ENCODE data around the gene ACYP2. TPM values are rescaled to one million over a fixed set of nuclear protein-coding genes. Genes with fewer than 3 reads are reported as not detected.
"Not testable (repeated sequence)": the region's sequence is repeated elsewhere in the genome, so short reads cannot be mapped to it uniquely, and the experiment has no call there.

Gene ACYP2
- total and polyA plus RNA-seq, 12 donors: 36.9 to 101 (median 53.1) TPM

DNA sequence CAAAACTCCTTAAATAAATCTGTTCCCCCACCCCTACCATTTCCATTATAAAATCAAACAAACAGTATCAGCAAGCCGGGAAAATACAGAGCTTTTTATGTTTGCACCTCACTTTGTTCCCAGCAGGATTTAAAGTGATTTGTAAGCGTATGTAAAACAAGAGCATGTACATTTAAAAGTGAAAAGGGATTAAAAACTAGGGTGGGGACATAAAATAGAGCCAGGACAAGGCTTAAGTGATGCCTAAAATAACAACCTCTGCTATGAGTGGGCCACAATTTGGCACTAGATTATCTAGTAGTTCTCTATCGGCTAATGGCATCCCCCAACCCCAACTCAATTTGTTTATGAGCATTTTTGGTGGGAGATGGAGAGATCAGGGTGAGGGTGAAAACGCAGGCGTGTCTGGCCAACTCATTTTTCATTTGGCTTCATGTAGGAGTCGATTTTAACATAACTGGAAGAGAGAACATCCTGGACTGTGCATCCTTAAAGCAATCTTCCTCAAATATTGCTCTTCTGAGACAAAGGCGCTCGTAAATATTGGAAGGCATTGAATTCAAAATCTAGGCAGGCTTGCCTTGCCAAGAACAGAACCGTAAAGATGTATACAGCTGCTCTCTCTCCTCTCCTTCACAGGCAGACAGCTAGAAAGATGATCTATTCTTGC, 175.1 kb downstream of the ACYP2 start:
- H3K27me3 ChIP-seq: no peaks in the 10 kb centered on the region
- no peak overlapping the region for H3K4me3 ChIP-seq
- WGBS, 4 donors: 77 to 84% (median 80%) methylated on average over 9 of the region's 9 CpGs
- no peaks in the 10 kb centered on the region for H3K36me3 ChIP-seq (replicated peaks in 1 of 2)
- H3K27ac ChIP-seq: no peak overlapping the region
- TF ChIP-seq, protein P1, sequence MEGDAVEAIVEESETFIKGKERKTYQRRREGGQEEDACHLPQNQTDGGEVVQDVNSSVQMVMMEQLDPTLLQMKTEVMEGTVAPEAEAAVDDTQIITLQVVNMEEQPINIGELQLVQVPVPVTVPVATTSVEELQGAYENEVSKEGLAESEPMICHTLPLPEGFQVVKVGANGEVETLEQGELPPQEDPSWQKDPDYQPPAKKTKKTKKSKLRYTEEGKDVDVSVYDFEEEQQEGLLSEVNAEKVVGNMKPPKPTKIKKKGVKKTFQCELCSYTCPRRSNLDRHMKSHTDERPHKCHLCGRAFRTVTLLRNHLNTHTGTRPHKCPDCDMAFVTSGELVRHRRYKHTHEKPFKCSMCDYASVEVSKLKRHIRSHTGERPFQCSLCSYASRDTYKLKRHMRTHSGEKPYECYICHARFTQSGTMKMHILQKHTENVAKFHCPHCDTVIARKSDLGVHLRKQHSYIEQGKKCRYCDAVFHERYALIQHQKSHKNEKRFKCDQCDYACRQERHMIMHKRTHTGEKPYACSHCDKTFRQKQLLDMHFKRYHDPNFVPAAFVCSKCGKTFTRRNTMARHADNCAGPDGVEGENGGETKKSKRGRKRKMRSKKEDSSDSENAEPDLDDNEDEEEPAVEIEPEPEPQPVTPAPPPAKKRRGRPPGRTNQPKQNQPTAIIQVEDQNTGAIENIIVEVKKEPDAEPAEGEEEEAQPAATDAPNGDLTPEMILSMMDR (IDR thresholded peaks at IDR 0.05): no peak
- TF ChIP-seq POLR2A (IDR thresholded peaks at IDR 0.05): no peak
- H3K9me3 ChIP-seq (replicated peaks in 1 of 3): no peaks in the 10 kb centered on the region
- intact Hi-C loops (cut with DNase I): no loop called here
- H3K4me1 ChIP-seq (replicated peaks in 1 of 2): no peaks in the 10 kb centered on the region
- no peak for DNase-seq

DNA sequence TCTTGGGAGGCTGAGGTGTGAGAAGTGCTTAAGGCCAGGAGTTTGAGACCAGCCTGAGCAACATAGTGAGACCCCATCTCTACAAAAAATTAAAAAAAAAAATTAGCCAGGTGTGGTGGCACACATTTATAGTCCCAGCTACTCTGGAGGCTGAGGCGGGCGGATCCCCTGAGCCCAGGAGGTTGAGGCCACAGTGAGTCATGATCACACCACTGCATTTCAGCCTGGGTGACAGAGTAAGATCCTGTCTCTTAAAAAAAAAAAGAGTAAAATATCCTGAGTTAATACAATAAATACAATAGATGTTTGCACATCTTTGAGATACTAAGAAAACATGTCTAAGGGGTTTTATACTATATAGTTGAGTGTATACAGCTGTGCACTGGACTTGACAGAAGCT, 179.2 kb downstream of the ACYP2 start:
- intact Hi-C loops (cut with DNase I); H3K27me3 ChIP-seq; H3K36me3 ChIP-seq (replicated peaks in 1 of 2); H3K27ac ChIP-seq; H3K9me3 ChIP-seq (replicated peaks in 1 of 3); H3K4me3 ChIP-seq; H3K4me1 ChIP-seq (replicated peaks in 1 of 2); DNase-seq: not testable (repeated sequence)
- 85 to 100% (median 92%) methylated on average over 2 of the region's 2 CpGs for WGBS, 4 donors

DNA sequence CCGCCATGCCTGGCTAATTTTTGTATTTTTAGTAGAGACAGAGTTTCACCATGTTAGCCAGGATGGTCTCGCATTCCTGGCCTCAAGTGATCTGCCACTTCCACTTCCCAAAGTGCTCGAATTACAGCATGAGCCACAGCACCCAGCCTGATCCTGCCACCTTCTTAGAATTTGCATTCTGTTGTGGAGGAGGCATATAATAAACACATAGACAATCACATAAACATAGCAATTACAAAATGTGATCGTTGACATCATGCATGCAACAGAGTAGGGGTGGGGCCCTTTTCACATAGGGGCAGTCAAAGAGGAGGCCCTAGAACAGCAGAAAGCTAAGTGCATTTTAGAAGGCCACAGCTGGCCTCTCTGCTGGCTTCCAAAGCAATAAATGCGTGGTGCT, 180.5 kb downstream of the ACYP2 start:
- Histone ChIP-seq H3K4me3 (no peak overlapping the region), H3K4me1 (replicated peaks in 1 of 2) (no peaks in the 10 kb centered on the region), H3K9me3 (replicated peaks in 1 of 3) (no peaks in the 10 kb centered on the region), H3K36me3 (replicated peaks in 1 of 2) (no peaks in the 10 kb centered on the region), H3K27me3 (no peaks in the 10 kb centered on the region), H3K27ac (no peak overlapping the region)
- WGBS, 4 donors: 89 to 95% (median 92%) methylated on average over 5 of the region's 5 CpGs
- no peak for TF ChIP-seq POLR2A (IDR thresholded peaks at IDR 0.05)
- TF ChIP-seq, protein P1 (IDR thresholded peaks at IDR 0.05): no peak
- DNase-seq: no peak
- intact Hi-C loops (cut with DNase I): no loop called here

DNA sequence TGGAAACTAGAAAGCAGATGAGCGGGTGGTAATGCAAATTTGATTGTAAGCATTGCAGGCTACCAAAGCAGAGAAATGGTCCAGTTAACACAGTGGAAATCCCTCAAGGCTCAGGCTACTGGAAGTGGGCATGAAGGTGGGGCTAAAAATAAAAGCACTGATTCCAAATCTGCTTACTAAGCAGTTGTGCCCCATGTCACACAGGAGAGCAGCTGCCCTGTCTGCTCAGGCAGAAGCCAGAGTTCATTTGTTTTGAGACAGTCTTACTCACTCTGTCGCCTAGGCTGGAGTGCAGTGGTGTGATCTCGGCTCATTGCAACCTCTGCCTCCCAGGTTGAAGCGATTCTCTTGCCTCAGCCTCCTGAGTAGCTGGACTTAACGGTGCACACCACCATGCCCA, 183.1 kb downstream of the ACYP2 start:
- no peaks in the 10 kb centered on the region for H3K9me3 ChIP-seq (replicated peaks in 1 of 3)
- intact Hi-C loops (cut with DNase I): no loop called here

More for the DNA sequence above, 183.1 kb downstream of the ACYP2 start:
- no peak overlapping the region for H3K27ac ChIP-seq
- no peaks in the 10 kb centered on the region for H3K27me3 ChIP-seq
- WGBS, 4 donors: 79 to 85% (median 82%) methylated on average over 5 of the region's 5 CpGs
- H3K36me3 ChIP-seq (replicated peaks in 1 of 2): no peaks in the 10 kb centered on the region
- TF ChIP-seq POLR2A (IDR thresholded peaks at IDR 0.05): no peak
- TF ChIP-seq, protein P1 (IDR thresholded peaks at IDR 0.05): no peak
- no peaks in the 10 kb centered on the region for H3K4me1 ChIP-seq (replicated peaks in 1 of 2)
- H3K4me3 ChIP-seq: no peak overlapping the region
- DNase-seq: no peak
